ENCODE measurements around the gene ASTN2.

ASTN2 gene

DNA sequence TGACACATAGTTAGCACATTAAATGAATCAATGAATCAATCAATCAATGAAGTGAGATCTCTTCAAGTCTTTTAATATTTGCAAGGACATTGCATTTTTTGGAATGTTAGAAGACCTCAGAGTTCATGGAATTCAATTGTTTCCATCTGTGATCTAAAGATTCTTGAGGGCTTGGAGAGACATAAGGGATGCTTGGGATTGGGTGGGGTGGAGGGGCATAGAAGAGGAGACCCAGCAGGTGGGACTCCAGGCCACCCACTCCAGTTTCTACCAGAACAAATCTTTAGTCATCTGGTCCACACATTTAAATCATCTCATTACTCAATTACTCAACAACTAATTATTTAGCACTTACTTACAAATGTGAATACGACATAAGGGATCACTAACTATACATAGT lies 978.7 kb downstream of the ASTN2 start:
- H3K27ac ChIP-seq, result no peak overlapping the region
- no peak overlapping the region for H3K4me3 ChIP-seq
- peaks cover 0 to 9% (median 8%) of the 10 kb centered on the region in 3 donors for H3K36me3 ChIP-seq
- intact Hi-C loops (cut with DNase I; ENCODE audit: low total_unique reads), result no loop called here
- H3K4me1 ChIP-seq, result no peaks in the 10 kb centered on the region
- DNase-seq, result no peak
- no peaks in the 10 kb centered on the region for H3K9me3 ChIP-seq
- H3K27me3 ChIP-seq, result no peaks in the 10 kb centered on the region
- TF ChIP-seq, protein P1, sequence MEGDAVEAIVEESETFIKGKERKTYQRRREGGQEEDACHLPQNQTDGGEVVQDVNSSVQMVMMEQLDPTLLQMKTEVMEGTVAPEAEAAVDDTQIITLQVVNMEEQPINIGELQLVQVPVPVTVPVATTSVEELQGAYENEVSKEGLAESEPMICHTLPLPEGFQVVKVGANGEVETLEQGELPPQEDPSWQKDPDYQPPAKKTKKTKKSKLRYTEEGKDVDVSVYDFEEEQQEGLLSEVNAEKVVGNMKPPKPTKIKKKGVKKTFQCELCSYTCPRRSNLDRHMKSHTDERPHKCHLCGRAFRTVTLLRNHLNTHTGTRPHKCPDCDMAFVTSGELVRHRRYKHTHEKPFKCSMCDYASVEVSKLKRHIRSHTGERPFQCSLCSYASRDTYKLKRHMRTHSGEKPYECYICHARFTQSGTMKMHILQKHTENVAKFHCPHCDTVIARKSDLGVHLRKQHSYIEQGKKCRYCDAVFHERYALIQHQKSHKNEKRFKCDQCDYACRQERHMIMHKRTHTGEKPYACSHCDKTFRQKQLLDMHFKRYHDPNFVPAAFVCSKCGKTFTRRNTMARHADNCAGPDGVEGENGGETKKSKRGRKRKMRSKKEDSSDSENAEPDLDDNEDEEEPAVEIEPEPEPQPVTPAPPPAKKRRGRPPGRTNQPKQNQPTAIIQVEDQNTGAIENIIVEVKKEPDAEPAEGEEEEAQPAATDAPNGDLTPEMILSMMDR (IDR thresholded peaks at IDR 0.05), result no peak

DNA sequence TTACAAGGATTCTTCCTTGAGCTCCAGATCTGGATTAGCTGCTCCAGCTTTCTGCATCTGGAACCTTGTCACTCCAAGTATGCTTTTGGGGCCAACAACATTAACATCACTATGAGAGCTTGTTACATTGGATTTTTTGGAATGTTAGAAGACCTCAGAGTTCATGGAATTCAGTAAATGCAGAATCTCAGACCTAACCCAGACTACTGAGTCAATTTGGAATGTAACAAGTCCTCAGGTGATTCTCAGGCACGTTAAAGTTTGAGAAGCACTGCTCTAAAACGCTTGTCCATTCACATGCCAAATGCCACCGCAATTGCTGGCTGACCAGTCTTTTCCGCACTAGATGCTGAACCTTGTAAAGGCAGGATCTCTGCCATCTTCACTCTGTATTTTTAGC lies 979.2 kb downstream of the ASTN2 start:
- TF ChIP-seq, protein P1 (IDR thresholded peaks at IDR 0.05), result no peak
- Histone ChIP-seq H3K4me1 (no peaks in the 10 kb centered on the region), H3K27ac (no peak overlapping the region), H3K9me3 (no peaks in the 10 kb centered on the region), H3K27me3 (no peaks in the 10 kb centered on the region), H3K4me3 (no peak overlapping the region), H3K36me3 (peaks cover 0 to 9% (median 8%) of the 10 kb centered on the region in 3 donors)
- no peak for DNase-seq
- intact Hi-C loops (cut with DNase I; ENCODE audit: low total_unique reads), result no loop called here

DNA sequence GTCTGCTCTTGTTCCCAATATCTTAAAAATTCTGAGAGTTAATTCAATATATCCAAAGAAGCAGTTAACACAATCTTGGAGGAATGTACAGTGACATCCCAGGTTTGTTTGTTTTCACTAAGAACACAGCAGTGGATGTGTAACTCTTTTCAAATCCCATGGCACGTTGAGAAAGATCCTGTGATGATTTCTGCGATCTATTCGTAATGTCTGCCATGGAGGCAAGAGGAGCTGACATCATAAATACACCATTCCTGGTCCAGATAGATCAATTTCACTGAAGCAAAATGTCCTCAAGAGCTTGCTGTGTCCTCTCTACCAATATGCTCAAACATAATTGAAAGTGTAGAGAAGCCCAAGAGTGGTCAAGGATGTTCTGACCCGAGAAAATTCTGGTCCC lies 980.5 kb downstream of the ASTN2 start:
- no peaks in the 10 kb centered on the region for H3K36me3 ChIP-seq
- no peaks in the 10 kb centered on the region for H3K27me3 ChIP-seq
- no peak for DNase-seq
- no peak overlapping the region for H3K4me3 ChIP-seq
- no peaks in the 10 kb centered on the region for H3K9me3 ChIP-seq
- intact Hi-C loops (cut with DNase I; ENCODE audit: low total_unique reads), result no loop called here
- TF ChIP-seq, protein P1 (IDR thresholded peaks at IDR 0.05), result no peak
- no peaks in the 10 kb centered on the region for H3K4me1 ChIP-seq
- no peak overlapping the region for H3K27ac ChIP-seq

DNA sequence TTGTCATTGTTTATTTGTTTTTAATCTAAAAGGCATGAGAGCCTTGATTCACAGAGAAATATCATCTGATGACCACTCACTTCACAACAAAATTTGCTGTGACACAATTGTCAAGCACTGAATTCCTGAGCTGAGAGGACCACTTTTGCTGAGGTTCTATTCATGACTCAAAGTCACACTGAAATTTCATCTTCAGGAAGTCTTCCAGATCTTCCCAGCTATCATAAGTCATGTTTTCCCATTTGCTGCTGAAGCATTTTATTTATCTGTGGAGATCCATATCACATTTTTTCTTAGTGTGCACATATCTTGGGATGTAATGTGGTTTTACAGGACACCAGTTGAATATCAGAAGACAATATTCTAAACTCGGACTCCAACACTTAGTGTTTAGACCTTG lies 982.8 kb downstream of the ASTN2 start:
- intact Hi-C loops (cut with DNase I; ENCODE audit: low total_unique reads), result no loop called here
- no peak for DNase-seq

GRCh38 chr9:116430849-116431248 lies 984.0 kb downstream of the ASTN2 start:
- no peak overlapping the region for H3K27ac ChIP-seq
- TF ChIP-seq, protein P1 (IDR thresholded peaks at IDR 0.05), result no peak

More for the DNA sequence above, 982.8 kb downstream of the ASTN2 start:
- no peaks in the 10 kb centered on the region for H3K9me3 ChIP-seq
- TF ChIP-seq, protein P1 (IDR thresholded peaks at IDR 0.05), result no peak
- H3K27ac ChIP-seq, result no peak overlapping the region
- H3K4me3 ChIP-seq, result no peak overlapping the region
- no peaks in the 10 kb centered on the region for H3K36me3 ChIP-seq
- H3K4me1 ChIP-seq, result no peaks in the 10 kb centered on the region
- no peaks in the 10 kb centered on the region for H3K27me3 ChIP-seq

GRCh38 chr9:116425244-116425643 lies 989.6 kb downstream of the ASTN2 start:
- no peak for DNase-seq
- Histone ChIP-seq H3K4me3 (no peak overlapping the region), H3K36me3 (peaks cover 0 to 6% (median 0%) of the 10 kb centered on the region in 3 donors), H3K27me3 (no peaks in the 10 kb centered on the region), H3K9me3 (no peaks in the 10 kb centered on the region), H3K27ac (no peak overlapping the region), H3K4me1 (no peaks in the 10 kb centered on the region)
- TF ChIP-seq, protein P1 (IDR thresholded peaks at IDR 0.05), result no peak
- intact Hi-C loops (cut with DNase I; ENCODE audit: low total_unique reads), result no loop called here

More at GRCh38 chr9:116430849-116431248, 984.0 kb downstream of the ASTN2 start:
- H3K4me3 ChIP-seq, result no peak overlapping the region
- no peak for DNase-seq
- H3K36me3 ChIP-seq, result no peaks in the 10 kb centered on the region
- intact Hi-C loops (cut with DNase I; ENCODE audit: low total_unique reads), result no loop called here
- no peaks in the 10 kb centered on the region for H3K9me3 ChIP-seq
- no peaks in the 10 kb centered on the region for H3K4me1 ChIP-seq
- no peaks in the 10 kb centered on the region for H3K27me3 ChIP-seq
